ENCODE results near the gene GNMT.
"Not testable (repeated sequence)": the region's sequence is repeated elsewhere in the genome, so short reads cannot be mapped to it uniquely, and the experiment has no call there.

GNMT gene

GRCh38 chr6:42941356-42941755 lies 19.2 kb upstream of the GNMT start:
- not testable (repeated sequence) for DNase-seq (ENCODE audit: low read depth)

- DNase-seq (ENCODE audit: low read depth), result no peak
These were observed 18.1 kb upstream of the GNMT start for GRCh38 chr6:42942444-42942843.

GRCh38 chr6:42947950-42948349 lies 12.6 kb upstream of the GNMT start:
- DNase-seq (ENCODE audit: low read depth), result no peak

GRCh38 chr6:42952389-42952788 lies 8.2 kb upstream of the GNMT start:
- no peak for DNase-seq (ENCODE audit: low read depth)

- DNase-seq (ENCODE audit: low read depth), result not testable (repeated sequence)
These were observed 6.1 kb upstream of the GNMT start for GRCh38 chr6:42954405-42954804.

GRCh38 chr6:42958125-42958524 lies 2.4 kb upstream of the GNMT start:
- no peak for DNase-seq (ENCODE audit: low read depth)

GRCh38 chr6:42959917-42960242 lies 674 bp upstream of the GNMT start:
- no peak for DNase-seq (ENCODE audit: low read depth)

- DNase-seq (ENCODE audit: low read depth), result no peak
These were observed 491 bp downstream of the GNMT start for GRCh38 chr6:42961020-42961470.

- no peak for DNase-seq (ENCODE audit: low read depth)
These were observed 1.5 kb downstream of the GNMT start for GRCh38 chr6:42962096-42962495.

GRCh38 chr6:42962502-42963178 lies 2.1 kb downstream of the GNMT start:
- DNase-seq (ENCODE audit: low read depth), result no peak

- no peak for DNase-seq (ENCODE audit: low read depth)
These were observed 2.8 kb downstream of the GNMT start for GRCh38 chr6:42963179-42963854.

- no peak for DNase-seq (ENCODE audit: low read depth)
These were observed 3.5 kb downstream of the GNMT start for GRCh38 chr6:42963855-42964605.

GRCh38 chr6:42966571-42966970 lies 6.0 kb downstream of the GNMT start:
- no peak for DNase-seq (ENCODE audit: low read depth)

- no peak for DNase-seq (ENCODE audit: low read depth)
These were observed 6.7 kb downstream of the GNMT start for GRCh38 chr6:42967228-42967627.

- DNase-seq (ENCODE audit: low read depth), result no peak
These were observed 7.7 kb downstream of the GNMT start for GRCh38 chr6:42968126-42968701.

- no peak for DNase-seq (ENCODE audit: low read depth)
These were observed 8.2 kb downstream of the GNMT start for GRCh38 chr6:42968783-42969182.

- no peak for DNase-seq (ENCODE audit: low read depth)
These were observed 8.9 kb downstream of the GNMT start for GRCh38 chr6:42969431-42969830.

GRCh38 chr6:42969934-42970333 lies 9.4 kb downstream of the GNMT start:
- no peak for DNase-seq (ENCODE audit: low read depth)

- DNase-seq (ENCODE audit: low read depth), result no peak
These were observed 10.5 kb downstream of the GNMT start for GRCh38 chr6:42970871-42971612.

GRCh38 chr6:42971746-42972327 lies 11.3 kb downstream of the GNMT start:
- DNase-seq (ENCODE audit: low read depth), result no peak

GRCh38 chr6:42973926-42974325 lies 13.4 kb downstream of the GNMT start:
- no peak for DNase-seq (ENCODE audit: low read depth)

Data from activated T-cell treated with anti-CD3 and anti-CD28 coated beads for 24 hours (primary cell).